Stimulated activated CD8-positive, alpha-beta memory T cell treated with anti-CD3 and anti-CD28 coated beads, Interleukin-15, amount 100 ng/mL, for 4 hours (primary cell): ENCODE data around the gene EML2.
"Not testable (repeated sequence)": the region's sequence is repeated elsewhere in the genome, so short reads cannot be mapped to it uniquely, and the experiment has no call there.

Experiments used
- DNase-seq, 2 donors: peaks; one replicate each; pipeline ENCODE4 v3.0.0-alpha.2; 2020; ENCODE audit warnings: low read depth in 2 of 2

Gene EML2

GRCh38 chr19:45638930-45639729 is at the start of gene EML2:
TSS of gene EML2 (minus strand) at chr19:45639397. CDS start at chr19:45639376, 21 bp downstream.
- peak in 1 of 2 donors; percentile 31 for DNase-seq

DNA sequence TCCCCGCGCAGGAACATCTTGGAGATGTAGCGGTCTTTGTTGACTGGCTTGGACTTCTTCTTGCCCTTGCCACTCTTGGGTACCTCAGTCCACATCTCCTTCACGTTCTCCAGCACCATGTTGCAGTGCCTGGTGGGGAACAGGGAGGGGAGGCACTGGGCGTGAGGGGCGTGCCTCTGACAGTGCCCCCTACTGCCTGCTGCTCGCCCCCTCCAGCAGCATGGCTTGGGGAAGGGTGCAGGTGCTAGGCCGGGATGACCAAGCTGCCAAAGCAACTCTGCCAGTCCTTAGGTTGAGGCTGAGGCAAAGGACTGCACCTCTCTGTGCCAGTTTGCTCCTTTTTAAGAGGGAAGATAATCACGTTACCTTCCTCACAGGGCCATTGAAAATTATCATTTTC is 48.4 kb upstream of the EML2 start:
- DNase-seq = no peak

DNA sequence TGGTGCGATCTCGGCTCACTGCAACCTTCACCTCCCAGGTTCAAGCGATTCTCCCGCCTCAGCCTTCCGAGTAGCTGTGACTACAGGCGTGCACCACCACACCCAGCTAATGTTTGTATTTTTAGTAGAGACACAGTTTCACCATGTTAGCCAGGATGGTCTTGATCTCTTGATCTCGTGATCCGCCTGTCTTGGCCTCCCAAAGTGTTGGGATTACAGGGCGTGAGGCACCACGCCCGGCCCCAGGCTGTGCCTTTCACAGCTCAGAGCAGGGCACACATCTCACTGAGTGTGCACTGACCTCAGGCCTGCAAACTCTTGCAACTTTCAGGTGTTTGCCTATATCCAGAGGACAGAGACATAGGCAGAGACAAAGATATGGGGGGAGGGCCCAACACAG is 45.8 kb upstream of the EML2 start:
- DNase-seq = not testable (repeated sequence)

DNA sequence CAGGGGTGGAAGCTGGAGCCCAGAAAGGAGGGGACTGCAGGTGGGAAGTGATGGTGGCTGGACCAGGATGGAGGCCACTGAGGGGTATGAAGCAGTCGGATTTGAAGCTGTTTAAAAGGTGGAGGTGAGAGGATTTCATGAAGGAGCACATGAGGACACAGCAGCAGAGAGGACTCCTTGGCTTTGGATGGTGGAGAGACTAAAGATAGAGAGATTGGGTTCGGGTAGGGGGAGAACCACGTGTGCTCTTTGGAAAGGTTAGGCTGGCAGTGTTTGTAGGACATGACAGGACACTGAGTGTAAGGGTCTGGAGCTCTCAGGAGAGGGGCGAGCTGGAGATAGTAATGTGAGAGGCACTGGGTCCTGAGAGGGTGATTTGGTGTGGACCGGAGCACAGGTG is 43.7 kb upstream of the EML2 start:
- DNase-seq = no peak

- no peak for DNase-seq
Measured at GRCh38 chr19:45682117-45682516, 42.9 kb upstream of the EML2 start.

GRCh38 chr19:45681391-45682015 is 42.3 kb upstream of the EML2 start:
- DNase-seq = peak; percentile 63 to 72

DNA sequence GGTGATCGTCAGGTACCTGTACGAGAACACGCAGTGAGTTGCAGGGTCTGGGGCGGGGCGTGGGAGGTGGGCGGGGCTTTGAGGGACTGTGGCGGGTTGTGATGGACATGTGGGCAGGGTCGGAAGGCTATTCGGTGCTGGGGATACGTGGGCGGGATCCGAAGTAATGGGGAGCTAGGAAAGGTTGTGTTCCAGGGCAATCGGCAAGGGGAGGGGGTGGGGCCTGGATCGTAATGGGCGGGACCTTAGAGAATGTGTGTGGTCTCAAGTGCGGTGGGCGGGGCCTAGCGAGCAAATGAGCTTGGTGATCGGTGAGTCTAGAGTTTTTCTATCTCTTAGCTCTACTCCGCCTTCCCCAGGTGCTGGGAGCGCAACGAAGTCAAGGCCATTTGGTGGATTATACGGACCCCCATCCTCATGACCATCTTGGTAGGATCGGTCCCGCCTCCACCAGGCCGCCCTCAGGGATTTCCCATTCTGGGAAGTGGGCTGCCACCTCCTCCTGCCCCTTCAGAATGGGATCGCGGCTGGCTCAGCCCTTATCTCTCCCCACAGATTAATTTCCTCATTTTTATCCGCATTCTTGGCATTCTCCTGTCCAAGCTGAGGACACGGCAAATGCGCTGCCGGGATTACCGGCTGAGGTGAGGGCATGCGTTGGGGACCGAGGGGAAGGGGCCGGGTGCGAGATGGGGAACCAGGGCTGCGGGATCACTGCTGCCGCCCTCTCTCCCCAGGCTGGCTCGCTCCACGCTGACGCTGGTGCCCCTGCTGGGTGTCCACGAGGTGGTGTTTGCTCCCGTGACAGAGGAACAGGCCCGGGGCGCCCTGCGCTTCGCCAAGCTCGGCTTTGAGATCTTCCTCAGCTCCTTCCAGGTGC is 38.4 kb upstream of the EML2 start:
- peak; percentile 57 to 70 for DNase-seq

DNA sequence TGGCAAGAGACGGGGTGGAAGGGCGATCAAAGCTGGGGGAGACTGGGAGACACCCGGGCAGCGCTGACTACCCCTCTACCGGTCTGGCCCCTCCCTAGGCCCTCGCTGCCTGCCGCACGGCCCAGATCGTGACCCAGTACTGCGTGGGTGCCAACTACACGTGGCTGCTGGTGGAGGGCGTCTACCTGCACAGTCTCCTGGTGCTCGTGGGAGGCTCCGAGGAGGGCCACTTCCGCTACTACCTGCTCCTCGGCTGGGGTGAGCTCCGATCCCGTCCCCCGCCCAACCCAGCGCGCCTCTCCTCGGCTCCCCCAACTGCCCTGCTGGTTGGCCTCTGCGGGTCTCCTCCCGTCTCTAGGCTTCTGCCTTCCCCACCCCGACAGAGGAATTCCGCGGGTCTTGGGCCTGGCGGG is 37.7 kb upstream of the EML2 start:
- DNase-seq = peak; percentile 60 to 73

GRCh38 chr19:45674946-45675345 is 35.7 kb upstream of the EML2 start:
- DNase-seq = no peak

- DNase-seq = no peak
Measured at GRCh38 chr19:45670670-45671453, 31.7 kb upstream of the EML2 start.

DNA sequence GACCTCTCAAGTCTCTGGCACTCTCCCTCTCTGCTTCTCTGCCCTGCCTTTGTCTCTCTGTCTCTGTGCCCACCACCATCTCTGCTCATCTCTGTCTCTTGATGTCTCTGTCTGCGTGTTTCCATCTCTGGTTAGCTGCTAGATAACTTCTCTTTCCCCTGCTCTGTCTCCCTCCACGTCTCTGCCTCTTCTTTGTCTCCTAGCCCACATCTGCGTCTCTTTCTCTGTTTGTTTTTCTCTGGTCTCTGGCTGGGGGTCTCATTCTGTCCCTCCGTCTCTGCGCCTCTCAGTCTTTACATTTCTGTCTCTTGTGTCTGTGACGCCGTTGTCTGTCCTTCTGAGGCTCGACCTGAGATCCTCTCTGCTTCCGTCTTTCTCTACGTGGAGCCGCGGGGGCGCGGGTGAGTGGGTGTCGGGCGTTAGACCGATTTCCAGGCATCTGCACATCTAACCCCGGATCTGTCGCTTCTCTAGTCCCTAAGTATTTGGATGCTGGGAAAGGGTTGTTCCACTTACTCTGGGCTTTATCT is 29.2 kb upstream of the EML2 start:
- DNase-seq = peak in 1 of 2 donors; percentile 30

GRCh38 chr19:45667620-45668341 is 28.6 kb upstream of the EML2 start, which contains the start of gene GIPR:
TSS of gene GIPR (plus strand) at chr19:45668221. CDS start at chr19:45669521, 1,300 bp downstream.
- peak; percentile 26 to 30 for DNase-seq

DNA sequence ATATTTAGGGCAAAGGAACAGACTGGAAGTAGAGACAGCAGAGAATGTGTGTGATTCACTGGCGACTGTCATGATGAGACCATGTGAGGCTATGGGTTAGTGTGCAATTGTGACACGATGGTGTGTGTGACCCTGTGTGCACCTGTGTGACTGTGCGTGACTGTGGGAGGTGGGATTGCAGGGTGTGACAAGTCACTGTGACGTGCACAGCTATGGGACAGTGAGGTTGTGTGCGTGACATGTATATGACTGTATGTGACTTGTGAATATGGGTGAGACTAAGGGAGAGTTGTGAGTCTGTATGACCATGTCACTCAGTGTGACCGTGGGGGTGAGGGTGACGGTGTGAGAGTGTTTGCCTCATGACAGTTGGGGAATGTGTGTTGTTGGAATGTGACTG is 25.4 kb upstream of the EML2 start:
- DNase-seq = no peak

GRCh38 chr19:45663800-45664199 is 24.6 kb upstream of the EML2 start:
- no peak for DNase-seq

- no peak for DNase-seq
Measured at GRCh38 chr19:45660636-45661035, 21.4 kb upstream of the EML2 start.

DNA sequence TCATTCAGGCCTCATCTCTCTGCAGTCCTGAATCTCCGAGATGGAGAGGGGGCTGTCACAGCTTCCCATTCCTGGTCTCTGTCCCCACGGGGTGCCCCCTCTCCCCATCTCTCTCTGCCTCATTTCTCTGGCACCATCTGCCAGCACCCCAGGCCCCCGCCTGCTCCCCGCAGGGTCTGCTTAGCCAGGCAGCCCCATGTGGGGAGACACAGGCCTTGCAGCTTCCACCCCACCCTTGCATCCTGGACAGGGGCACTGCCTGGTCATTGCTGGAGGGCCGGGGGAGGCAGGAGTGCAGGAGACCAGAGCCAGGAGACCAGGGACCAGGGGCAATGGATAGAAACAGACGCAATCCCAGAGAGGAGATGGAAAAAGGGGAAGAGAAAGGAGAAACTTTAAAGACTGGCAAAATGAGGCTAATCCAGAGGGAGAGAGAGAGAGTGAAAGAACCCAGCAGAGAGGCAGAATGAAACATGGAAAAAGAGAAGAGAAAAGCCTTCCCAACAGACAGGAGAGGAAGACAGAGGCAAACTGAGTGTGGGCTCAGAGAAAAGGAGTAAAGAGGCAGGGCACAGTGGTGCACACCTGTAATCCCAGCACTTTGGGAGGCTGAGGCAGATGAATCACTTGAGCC is 20.0 kb upstream of the EML2 start:
- DNase-seq = no peak

GRCh38 chr19:45657520-45658167 is 18.4 kb upstream of the EML2 start:
- DNase-seq = no peak

GRCh38 chr19:45655073-45655472 is 15.9 kb upstream of the EML2 start:
- no peak for DNase-seq

GRCh38 chr19:45653634-45654033 is 14.4 kb upstream of the EML2 start:
- DNase-seq = no peak
